ENCODE measurements around the gene GRHL1. TPM values are rescaled to one million over a fixed set of nuclear protein-coding genes. Genes with fewer than 3 reads are reported as not detected.

GRHL1 gene
- total and polyA plus RNA-seq, 2 of the 8 experiments (the other 6 are each of a cell fraction or from before 2014, with no cell fraction given) = 1.3 to 3.6 TPM

- H2BK120ac ChIP-seq (replicated peaks; ENCODE audit: low read depth, low read length) = no peak overlapping the region
- H3K4ac ChIP-seq (replicated peaks; ENCODE audit: insufficient read length, low read depth, low read length) = no peak overlapping the region
- no peaks in the 10 kb centered on the region for H3K4me1 ChIP-seq (replicated peaks in 1 of 4; ENCODE audit: control insufficient read depth in 3 of 4, insufficient read depth in 4 of 4, low read length in 3 of 4)
- H3K23ac ChIP-seq (ENCODE audit: insufficient read length) = no peak overlapping the region
- no peak overlapping the region for H2BK20ac ChIP-seq (ENCODE audit: low read length)
- H2BK12ac ChIP-seq (ENCODE audit: low read depth, low read length) = no peak overlapping the region
- H3K23me2 ChIP-seq (ENCODE audit: low read depth, low read length) = no peaks in the 10 kb centered on the region
- no peaks in the 10 kb centered on the region for H3K27me3 ChIP-seq (replicated peaks in 1 of 4; ENCODE audit: control insufficient read depth in 3 of 4, extremely low read depth in 1 of 4, insufficient read depth in 3 of 4, low read length in 3 of 4)
- ChIA-PET POLR2A (ENCODE audit: partially characterized antibody) (no interaction called here), CTCF (ENCODE audit: partially characterized antibody) (interaction anchor here (1.2 to 4.3 kb wide), 3 partner anchors 9 to 11 kb away, joined by 6 to 46 read pairs (median 13); no protein-coding TSS in a partner anchor)
- no peak overlapping the region for H3K4me3 ChIP-seq (ENCODE audit: extremely low read depth in 1 of 4, insufficient read depth in 2 of 4, low read depth in 3 of 4, low read length in 4 of 4)
- FAIRE-seq (no peak), DNase-seq (ENCODE audit: low read depth in 1 of 2, low spot score in 2 of 2) (no peak)
- H4K8ac ChIP-seq (ENCODE audit: extremely low read depth, insufficient read depth, low read length) = no peak overlapping the region
- no peaks in the 10 kb centered on the region for H3K36me3 ChIP-seq (ENCODE audit: control insufficient read depth in 2 of 4, insufficient read depth in 4 of 4, low read length in 3 of 4)
- H4K91ac ChIP-seq (replicated peaks; ENCODE audit: insufficient read length, low read length) = no peak overlapping the region
- H2AK5ac ChIP-seq (ENCODE audit: low read depth, low read length) = no peak overlapping the region
- no peak overlapping the region for H3K18ac ChIP-seq (ENCODE audit: extremely low read depth, low read length)
- H3K14ac ChIP-seq (ENCODE audit: insufficient read length) = no peak overlapping the region
- H3K79me2 ChIP-seq (ENCODE audit: control insufficient read depth in 1 of 2, insufficient read depth in 2 of 2, low read length in 2 of 2) = no peaks in the 10 kb centered on the region
- 83% methylated on average over 11 of the region's 11 CpGs; no CpG with 5 or more reads in 1 of the 2 experiments for WGBS, 2 experiments (ENCODE audit: extremely low coverage in 1 of 2, insufficient coverage in 1 of 2, insufficient read length in 1 of 2, insufficient replicate concordance in 2 of 2, low coverage in 1 of 2, low lambda C conversion rate in 2 of 2, missing lambda C conversion rate in 1 of 2)
- H4K5ac ChIP-seq (ENCODE audit: insufficient read length, low read depth, low read length) = no peak overlapping the region
- no peaks in the 10 kb centered on the region for H3K79me1 ChIP-seq (ENCODE audit: low read depth, low read length)
- no peak overlapping the region for H3K9ac ChIP-seq (replicated peaks in 1 of 4; ENCODE audit: extremely low read depth in 1 of 4, low read depth in 3 of 4, low read length in 3 of 4)
- no peak overlapping the region for H2BK15ac ChIP-seq (ENCODE audit: low read length)
- no peak overlapping the region for H3K4me2 ChIP-seq (ENCODE audit: insufficient read depth in 1 of 2, low read depth in 2 of 2, low read length in 2 of 2)
- H2BK5ac ChIP-seq (ENCODE audit: low read depth, low read length) = no peak overlapping the region
- no peaks in the 10 kb centered on the region for H4K20me1 ChIP-seq (replicated peaks in 1 of 2; ENCODE audit: control insufficient read depth in 1 of 2, insufficient read depth in 2 of 2, low read length in 2 of 2)
- TF ChIP-seq NANOG (IDR thresholded peaks at IDR 0.05; ENCODE audit: insufficient read depth, low read depth, low read length, poor library complexity, severe bottlenecking) (no peak), PHF8 (conservative IDR thresholded peaks at IDR 0.05; ENCODE audit: low read depth, low read length) (no peak), RAD21 (IDR thresholded peaks at IDR 0.05 in 1 of 2, conservative IDR thresholded peaks at IDR 0.05 in 1 of 2; ENCODE audit: low read depth in 2 of 2, low read length in 2 of 2) (peak in 1 of 2 experiments; percentile 16; a peak in 1 of 4 replicates), E2F6 (IDR thresholded peaks at IDR 0.05) (no peak), SP4 (IDR thresholded peaks at IDR 0.05; ENCODE audit: low read length) (no peak), CTCF (IDR thresholded peaks at IDR 0.05; ENCODE audit: control extremely low read depth in 1 of 3, insufficient read depth in 1 of 3, low read depth in 1 of 3, low read length in 3 of 3) (peak in 1 of 3 experiments; percentile 8; a peak in 1 of 4 replicates), HDAC6 (IDR thresholded peaks at IDR 0.05; ENCODE audit: low read depth, low read length) (no peak), CBX8 (IDR thresholded peaks at IDR 0.05; ENCODE audit: borderline replicate concordance, low read depth, low read length) (no peak), TCF12 (IDR thresholded peaks at IDR 0.05; ENCODE audit: low read depth, low read length) (no peak), SP2 (IDR thresholded peaks at IDR 0.05; ENCODE audit: low read length) (no peak), CBX5 (IDR thresholded peaks at IDR 0.05; ENCODE audit: low read depth, low read length) (no peak)
- H2AFZ ChIP-seq (ENCODE audit: low read length) = no peak overlapping the region
- no peak overlapping the region for H3K27ac ChIP-seq (ENCODE audit: low read depth, low read length)
- no peaks in the 10 kb centered on the region for H3K9me3 ChIP-seq (ENCODE audit: insufficient read depth in 2 of 2, low read depth in 1 of 2, low read length in 1 of 2)
- H3K56ac ChIP-seq (replicated peaks; ENCODE audit: insufficient read length, low read depth, low read length) = no peak overlapping the region
Measured at GRCh38 chr2:9994462-9994861, 43.0 kb downstream of the GRHL1 start.

Measured in H1 (cell line).